ENCODE data around the gene EML3.
"Not testable (repeated sequence)": the region's sequence is repeated elsewhere in the genome, so short reads cannot be mapped to it uniquely, and the experiment has no call there.

The EML3 gene

DNA sequence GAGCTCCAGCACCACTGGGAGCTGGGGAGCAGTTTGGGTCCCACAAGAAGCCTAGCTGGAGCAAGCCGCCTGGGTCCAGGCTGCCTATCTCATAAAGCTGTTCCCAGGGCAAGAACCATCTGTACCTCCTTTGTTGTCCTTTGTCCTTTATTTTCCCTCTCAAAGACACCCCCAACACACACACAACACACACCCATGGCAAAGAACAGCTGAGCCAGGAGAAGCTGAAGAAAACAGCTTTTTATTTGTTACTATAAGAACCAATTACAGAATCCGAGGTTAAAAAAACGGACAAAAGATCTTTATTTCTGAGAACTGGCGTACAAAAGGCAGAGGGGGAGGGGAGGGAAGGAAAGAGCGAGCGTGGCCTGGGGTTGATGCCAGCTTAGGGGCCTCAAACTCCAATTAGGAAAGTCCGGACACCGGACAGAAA, 19.6 kb downstream of the EML3 start:
- H3K27me3 ChIP-seq (ENCODE audit: low read depth, low read length): no peaks in the 10 kb centered on the region
- H3K36me3 ChIP-seq (ENCODE audit: control insufficient read depth in 1 of 2, insufficient read depth in 2 of 2, low read length in 2 of 2): peaks cover 44 to 57% of the 10 kb centered on the region in 2 donors
- H3K27ac ChIP-seq (ENCODE audit: low read length): peak overlapping the region; percentile 92
- no peaks in the 10 kb centered on the region for H3K9me3 ChIP-seq (ENCODE audit: control insufficient read depth in 1 of 2, low read length in 2 of 2)
- peaks cover 14 to 33% of the 10 kb centered on the region in 2 donors for H3K4me1 ChIP-seq (ENCODE audit: control insufficient read depth in 1 of 2, insufficient read depth in 2 of 2, low read length in 2 of 2)
- peak overlapping the region in 1 of 2 donors; percentile 99 for H3K4me3 ChIP-seq (ENCODE audit: low read depth in 1 of 2, low read length in 2 of 2)

DNA sequence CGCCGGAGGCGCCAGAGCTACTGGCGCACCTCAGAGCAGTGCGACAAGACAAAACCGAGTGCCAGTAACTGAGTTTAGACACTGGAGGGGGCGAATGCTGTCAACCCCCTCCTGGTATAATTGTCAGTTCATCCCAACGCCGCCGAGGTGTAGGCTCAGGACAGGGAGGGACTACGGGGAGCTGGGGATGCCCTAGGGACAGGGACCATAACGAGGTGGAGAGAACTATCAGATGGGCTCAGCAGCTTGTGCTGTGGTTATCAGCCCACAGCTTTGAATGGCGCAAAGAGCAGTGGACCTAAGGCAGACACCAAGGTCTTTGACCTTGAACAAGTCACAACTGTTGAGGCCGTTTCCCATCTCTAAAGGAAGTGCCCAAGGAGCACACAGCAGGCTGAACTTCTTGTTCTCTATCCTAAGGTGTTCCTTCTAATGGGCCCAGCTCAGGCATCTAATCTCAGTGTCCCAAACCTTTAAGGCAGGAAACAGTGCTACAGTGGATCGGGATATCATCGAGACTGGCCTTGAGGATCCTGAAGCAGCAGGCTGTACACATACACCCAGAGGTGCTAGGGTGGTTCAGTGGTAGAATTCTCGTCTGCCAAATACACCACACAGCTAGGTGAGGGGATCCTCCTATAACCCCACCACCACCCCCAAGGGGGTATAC, 20.3 kb downstream of the EML3 start:
- Histone ChIP-seq H3K27ac (ENCODE audit: low read length) (peak overlapping the region; percentile 92), H3K27me3 (ENCODE audit: low read depth, low read length) (no peaks in the 10 kb centered on the region), H3K4me3 (ENCODE audit: low read depth in 1 of 2, low read length in 2 of 2) (peak overlapping the region; percentile 79 to 99), H3K4me1 (ENCODE audit: control insufficient read depth in 1 of 2, insufficient read depth in 2 of 2, low read length in 2 of 2) (peaks cover 14 to 33% of the 10 kb centered on the region in 2 donors), H3K36me3 (ENCODE audit: control insufficient read depth in 1 of 2, insufficient read depth in 2 of 2, low read length in 2 of 2) (peaks cover 44 to 57% of the 10 kb centered on the region in 2 donors), H3K9me3 (ENCODE audit: control insufficient read depth in 1 of 2, low read length in 2 of 2) (no peaks in the 10 kb centered on the region)

DNA sequence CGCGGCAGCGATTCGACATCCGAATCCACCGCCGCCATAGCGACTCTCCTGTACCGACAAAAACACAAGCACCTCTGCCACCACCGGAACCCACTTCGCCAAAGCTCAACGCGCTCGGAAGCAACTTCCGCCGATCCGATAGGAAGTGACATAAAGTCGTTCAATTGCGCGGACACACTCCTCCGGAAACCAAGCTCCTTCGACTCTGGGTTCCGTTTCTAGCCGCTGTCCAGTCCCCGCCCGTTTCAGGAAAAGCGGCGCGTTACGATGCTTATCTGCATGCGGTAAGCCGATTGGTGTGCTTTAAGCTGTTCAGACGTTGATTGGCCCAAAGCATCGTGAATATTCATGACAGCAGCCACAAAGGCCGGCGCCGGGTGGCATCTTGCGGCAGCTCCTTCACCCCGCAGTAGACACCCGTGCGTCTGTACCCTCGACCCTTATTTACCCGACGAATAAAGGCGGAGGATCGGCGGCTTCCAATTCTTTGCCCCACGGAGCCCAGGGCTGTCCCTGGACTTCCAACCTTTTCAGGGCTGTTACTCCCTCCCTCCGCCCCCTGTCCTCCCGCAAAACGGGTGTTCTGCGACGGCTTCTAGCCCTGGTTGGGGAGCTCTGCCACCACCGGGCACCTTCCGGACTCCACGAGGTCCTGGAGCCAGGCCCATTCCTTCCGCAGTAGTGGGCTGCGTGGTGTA, 21.0 kb downstream of the EML3 start, which contains the start of gene TUT1:
TSS of gene TUT1 (minus strand) at position 76 of the 698 bp plus-strand sequence. CDS start at position 38, 38 bp downstream.
- Histone ChIP-seq H3K27ac (ENCODE audit: low read length) (peak within 1 kb of the TSS; percentile 97), H3K9me3 (ENCODE audit: control insufficient read depth in 1 of 2, low read length in 2 of 2) (no peaks in the 10 kb centered on the region), H3K4me1 (ENCODE audit: control insufficient read depth in 1 of 2, insufficient read depth in 2 of 2, low read length in 2 of 2) (peaks cover 14 to 33% of the 10 kb centered on the region in 2 donors), H3K36me3 (ENCODE audit: control insufficient read depth in 1 of 2, insufficient read depth in 2 of 2, low read length in 2 of 2) (peaks cover 41 to 52% of the 10 kb centered on the region in 2 donors), H3K4me3 (ENCODE audit: low read depth in 1 of 2, low read length in 2 of 2) (peak within 1 kb of the TSS; percentile 79 to 99), H3K27me3 (ENCODE audit: low read depth, low read length) (no peaks in the 10 kb centered on the region)

DNA sequence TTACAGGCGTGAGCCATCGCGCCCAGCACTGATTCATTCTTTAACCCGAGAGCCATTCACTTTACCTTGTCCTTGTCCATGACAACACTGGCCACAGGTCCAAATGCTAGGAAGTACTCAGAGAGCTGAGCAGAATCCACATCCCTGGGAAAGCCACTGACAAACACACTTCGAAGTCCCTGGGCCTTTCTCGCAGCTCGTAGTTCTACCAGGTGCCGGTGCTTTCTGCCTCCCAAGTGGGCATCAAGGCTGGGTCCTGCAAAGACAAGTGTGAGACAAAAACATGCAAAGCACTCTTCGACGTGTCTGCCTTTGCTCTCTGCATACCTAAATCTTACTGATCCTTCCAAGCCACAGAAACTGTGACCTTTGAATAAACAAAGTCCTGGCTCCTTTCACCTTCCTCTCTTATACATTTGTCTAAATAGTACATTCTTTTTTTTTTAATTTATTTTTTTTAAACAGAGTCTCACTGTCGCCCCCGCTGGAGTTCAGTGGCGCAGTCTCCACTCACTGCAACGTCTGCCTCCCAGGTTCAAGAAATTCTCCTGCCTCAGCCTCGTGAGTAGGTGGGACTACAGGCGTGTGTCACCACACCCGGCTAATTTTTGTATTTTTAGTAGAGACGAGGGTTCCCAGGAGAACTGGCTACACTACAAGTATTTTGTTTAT, 23.5 kb downstream of the EML3 start:
- Histone ChIP-seq H3K27ac (ENCODE audit: low read length) (no peak overlapping the region), H3K27me3 (ENCODE audit: low read depth, low read length) (no peaks in the 10 kb centered on the region), H3K9me3 (ENCODE audit: control insufficient read depth in 1 of 2, low read length in 2 of 2) (no peaks in the 10 kb centered on the region), H3K36me3 (ENCODE audit: control insufficient read depth in 1 of 2, insufficient read depth in 2 of 2, low read length in 2 of 2) (peaks cover 17 to 35% of the 10 kb centered on the region in 2 donors), H3K4me3 (ENCODE audit: low read depth in 1 of 2, low read length in 2 of 2) (no peak overlapping the region), H3K4me1 (ENCODE audit: control insufficient read depth in 1 of 2, insufficient read depth in 2 of 2, low read length in 2 of 2) (peaks cover 14 to 33% of the 10 kb centered on the region in 2 donors)

DNA sequence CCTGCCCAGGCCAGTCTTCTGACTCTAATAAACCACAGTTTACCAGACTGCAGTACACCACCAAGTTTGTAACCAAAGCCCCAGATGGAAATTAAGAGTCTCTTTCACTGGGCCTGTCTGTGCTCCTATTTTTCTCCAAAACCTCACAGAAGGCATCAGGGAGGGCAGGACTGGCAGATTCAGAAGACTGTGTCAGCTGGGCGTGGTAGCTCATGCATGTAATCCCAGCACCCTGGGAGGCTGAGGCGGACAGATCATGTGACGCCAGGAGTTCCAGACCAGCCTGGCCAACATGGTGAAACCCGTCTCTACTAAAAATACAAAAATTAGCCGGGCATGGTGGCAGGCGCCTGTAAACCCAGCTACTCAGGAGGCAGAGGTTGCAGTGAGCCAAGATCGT, 27.2 kb downstream of the EML3 start:
- peaks cover 10 to 39% of the 10 kb centered on the region in 2 donors for H3K36me3 ChIP-seq (ENCODE audit: control insufficient read depth in 1 of 2, insufficient read depth in 2 of 2, low read length in 2 of 2)
- not testable (repeated sequence) for H3K27ac ChIP-seq (ENCODE audit: low read length); H3K27me3 ChIP-seq (ENCODE audit: low read depth, low read length); H3K4me3 ChIP-seq (ENCODE audit: low read depth in 1 of 2, low read length in 2 of 2); H3K9me3 ChIP-seq (ENCODE audit: control insufficient read depth in 1 of 2, low read length in 2 of 2)
- H3K4me1 ChIP-seq (ENCODE audit: control insufficient read depth in 1 of 2, insufficient read depth in 2 of 2, low read length in 2 of 2): peaks cover 0 to 11% of the 10 kb centered on the region in 2 donors

DNA sequence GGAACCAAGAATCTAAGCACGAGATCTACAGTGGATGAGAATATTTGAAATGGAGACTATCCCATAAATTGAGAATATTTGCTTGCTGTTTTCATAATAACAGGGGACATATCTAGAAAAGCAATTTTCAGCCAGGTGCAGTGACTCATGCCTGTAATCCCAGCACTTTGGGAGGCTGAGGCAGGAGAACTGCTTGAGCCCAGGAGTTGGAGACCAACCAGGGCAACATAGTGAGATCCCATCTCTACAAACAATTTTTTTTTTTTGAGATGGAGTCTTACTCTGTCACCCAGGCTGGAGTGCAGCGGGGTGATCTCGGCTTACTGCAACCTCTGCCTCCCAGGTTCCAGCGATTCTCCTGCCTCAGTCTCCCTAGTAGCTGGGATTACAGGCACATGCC, 30.8 kb downstream of the EML3 start:
- H3K4me1 ChIP-seq (ENCODE audit: control insufficient read depth in 1 of 2, insufficient read depth in 2 of 2, low read length in 2 of 2); H3K27me3 ChIP-seq (ENCODE audit: low read depth, low read length); H3K4me3 ChIP-seq (ENCODE audit: low read depth in 1 of 2, low read length in 2 of 2); H3K9me3 ChIP-seq (ENCODE audit: control insufficient read depth in 1 of 2, low read length in 2 of 2); H3K27ac ChIP-seq (ENCODE audit: low read length): not testable (repeated sequence)
- peaks cover under 1 to 47% of the 10 kb centered on the region in 2 donors for H3K36me3 ChIP-seq (ENCODE audit: control insufficient read depth in 1 of 2, insufficient read depth in 2 of 2, low read length in 2 of 2)

DNA sequence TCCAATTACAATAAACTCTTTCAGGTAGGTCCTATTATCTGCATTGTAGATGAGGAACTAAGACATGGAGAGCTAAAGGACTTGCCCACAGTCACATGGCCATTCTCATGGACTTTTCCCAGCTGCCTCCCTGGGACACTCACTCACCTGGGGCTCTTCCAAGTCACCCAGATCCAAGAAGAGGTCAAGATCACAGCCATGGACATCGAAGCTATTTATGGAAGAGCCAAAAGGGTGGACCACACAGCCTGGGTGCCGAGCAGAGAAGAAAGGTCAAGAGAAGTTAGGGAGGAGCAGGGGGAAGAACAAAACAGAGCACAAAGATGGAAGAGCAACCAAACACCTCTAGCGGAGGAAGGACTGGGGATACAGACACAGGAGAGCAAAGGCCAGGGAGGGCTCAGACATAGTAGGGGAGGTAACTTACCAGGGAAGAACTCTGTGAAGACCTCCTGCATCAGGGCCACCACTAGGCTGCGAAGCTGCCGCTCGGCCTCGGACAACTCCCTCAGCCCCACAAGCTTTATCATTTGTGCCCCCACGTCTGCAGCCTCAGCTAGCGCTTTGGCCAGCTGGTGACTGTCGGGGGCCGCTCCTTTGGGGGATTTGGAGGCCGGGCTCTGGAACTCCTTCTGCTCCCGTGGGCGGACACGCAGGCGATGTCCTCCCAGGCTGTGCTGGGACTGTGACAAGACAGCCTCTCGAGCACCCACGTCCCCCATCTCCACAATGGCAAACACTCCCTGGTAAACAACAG, 31.4 kb downstream of the EML3 start:
- H3K36me3 ChIP-seq (ENCODE audit: control insufficient read depth in 1 of 2, insufficient read depth in 2 of 2, low read length in 2 of 2): peaks cover 7 to 48% of the 10 kb centered on the region in 2 donors
- no peaks in the 10 kb centered on the region for H3K27me3 ChIP-seq (ENCODE audit: low read depth, low read length)
- no peaks in the 10 kb centered on the region for H3K9me3 ChIP-seq (ENCODE audit: control insufficient read depth in 1 of 2, low read length in 2 of 2)
- no peak overlapping the region for H3K4me3 ChIP-seq (ENCODE audit: low read depth in 1 of 2, low read length in 2 of 2)
- peaks cover 0 to under 1% of the 10 kb centered on the region in 2 donors for H3K4me1 ChIP-seq (ENCODE audit: control insufficient read depth in 1 of 2, insufficient read depth in 2 of 2, low read length in 2 of 2)
- H3K27ac ChIP-seq (ENCODE audit: low read length): no peak overlapping the region

DNA sequence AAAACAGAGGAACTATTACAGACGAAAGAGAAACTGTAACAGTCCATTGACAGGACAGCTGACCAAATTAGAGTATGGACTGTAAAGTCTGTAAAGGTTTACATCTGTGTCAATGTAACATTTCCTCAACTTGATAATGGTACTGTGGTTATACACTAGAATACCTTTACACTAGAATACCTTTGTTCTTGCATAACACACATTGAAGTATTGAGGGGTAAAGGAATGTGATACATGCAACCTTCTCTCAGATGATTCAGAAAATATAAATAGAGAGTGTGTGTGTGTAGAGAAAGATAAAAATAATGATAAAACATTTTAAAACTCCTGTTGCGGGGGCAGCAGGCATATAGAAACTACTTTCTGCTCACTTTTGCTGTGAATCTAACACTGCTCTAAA, 33.3 kb downstream of the EML3 start:
- Histone ChIP-seq H3K36me3 (ENCODE audit: control insufficient read depth in 1 of 2, insufficient read depth in 2 of 2, low read length in 2 of 2) (peaks cover 9 to 48% of the 10 kb centered on the region in 2 donors), H3K9me3 (ENCODE audit: control insufficient read depth in 1 of 2, low read length in 2 of 2) (no peaks in the 10 kb centered on the region), H3K4me1 (ENCODE audit: control insufficient read depth in 1 of 2, insufficient read depth in 2 of 2, low read length in 2 of 2) (peaks cover 0 to 19% of the 10 kb centered on the region in 2 donors), H3K27ac (ENCODE audit: low read length) (no peak overlapping the region), H3K27me3 (ENCODE audit: low read depth, low read length) (no peaks in the 10 kb centered on the region), H3K4me3 (ENCODE audit: low read depth in 1 of 2, low read length in 2 of 2) (no peak overlapping the region)

DNA sequence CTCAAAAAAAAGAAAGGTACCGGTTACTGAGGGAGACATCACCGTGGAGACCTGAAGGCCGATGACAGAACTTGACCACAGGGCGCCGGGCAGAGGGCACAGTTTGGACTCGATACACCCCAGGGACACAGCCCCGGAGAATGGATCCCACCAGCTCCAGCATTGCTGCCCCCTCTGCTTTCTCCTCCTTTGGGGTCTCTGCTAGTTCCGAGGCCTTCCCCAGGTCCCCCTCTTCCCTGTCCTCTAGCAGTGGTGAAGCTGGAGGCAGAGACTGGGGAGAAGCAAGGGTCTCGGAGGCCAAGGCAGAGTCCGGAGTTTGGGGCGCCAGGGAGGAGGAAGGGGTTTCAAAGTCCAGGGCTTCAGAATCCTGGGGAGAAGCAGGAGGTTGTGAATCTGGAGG, 34.0 kb downstream of the EML3 start:
- H3K36me3 ChIP-seq (ENCODE audit: control insufficient read depth in 1 of 2, insufficient read depth in 2 of 2, low read length in 2 of 2): peaks cover 9 to 49% of the 10 kb centered on the region in 2 donors
- peaks cover 0 to 19% of the 10 kb centered on the region in 2 donors for H3K4me1 ChIP-seq (ENCODE audit: control insufficient read depth in 1 of 2, insufficient read depth in 2 of 2, low read length in 2 of 2)
- no peak overlapping the region for H3K4me3 ChIP-seq (ENCODE audit: low read depth in 1 of 2, low read length in 2 of 2)
- no peak overlapping the region for H3K27ac ChIP-seq (ENCODE audit: low read length)
- no peaks in the 10 kb centered on the region for H3K9me3 ChIP-seq (ENCODE audit: control insufficient read depth in 1 of 2, low read length in 2 of 2)
- no peaks in the 10 kb centered on the region for H3K27me3 ChIP-seq (ENCODE audit: low read depth, low read length)

DNA sequence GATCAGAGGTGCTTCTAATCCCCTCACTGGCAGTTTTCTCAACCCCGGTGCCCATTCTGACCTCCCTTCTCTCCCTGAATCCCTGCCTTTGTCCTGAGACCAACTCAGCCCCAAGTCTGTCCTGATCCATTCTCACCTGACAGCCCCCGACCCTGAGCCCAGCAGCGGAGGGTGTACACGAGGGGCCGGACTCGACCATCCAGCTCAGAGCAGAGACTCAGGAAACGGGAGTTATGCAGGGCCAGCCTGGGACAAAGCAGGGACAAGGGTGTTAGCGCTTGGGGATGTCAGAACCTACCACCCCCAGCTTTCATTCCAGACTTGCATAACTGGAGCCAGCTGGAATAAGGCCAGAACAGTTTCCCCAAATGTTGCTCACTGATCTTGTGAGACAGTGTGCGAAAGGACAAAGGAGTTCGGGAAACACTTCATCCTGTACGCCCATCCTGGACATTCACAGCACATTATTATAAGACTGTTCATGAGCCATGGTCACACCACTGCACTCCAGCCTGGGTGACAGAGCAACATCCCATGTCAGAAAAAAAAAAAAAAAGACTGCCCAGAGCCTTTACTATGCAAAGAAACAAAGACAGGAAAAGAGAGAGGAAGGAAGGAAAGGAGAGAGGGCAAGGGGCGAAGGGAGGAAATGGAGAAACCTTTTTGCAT, 35.4 kb downstream of the EML3 start:
- Histone ChIP-seq H3K9me3 (ENCODE audit: control insufficient read depth in 1 of 2, low read length in 2 of 2) (no peaks in the 10 kb centered on the region), H3K4me1 (ENCODE audit: control insufficient read depth in 1 of 2, insufficient read depth in 2 of 2, low read length in 2 of 2) (peaks cover 0 to 27% of the 10 kb centered on the region in 2 donors), H3K27me3 (ENCODE audit: low read depth, low read length) (no peaks in the 10 kb centered on the region), H3K4me3 (ENCODE audit: low read depth in 1 of 2, low read length in 2 of 2) (no peak overlapping the region), H3K36me3 (ENCODE audit: control insufficient read depth in 1 of 2, insufficient read depth in 2 of 2, low read length in 2 of 2) (peaks cover 9 to 50% of the 10 kb centered on the region in 2 donors), H3K27ac (ENCODE audit: low read length) (peak overlapping the region; percentile 64)
